ENCODE measurements around the gene SORBS1. TPM values are rescaled to one million over a fixed set of nuclear protein-coding genes. Genes with fewer than 3 reads are reported as not detected.

The SORBS1 gene
- total RNA-seq, 4 donors from 2014 or later: 120 to 1,051 (median 449) TPM

DNA sequence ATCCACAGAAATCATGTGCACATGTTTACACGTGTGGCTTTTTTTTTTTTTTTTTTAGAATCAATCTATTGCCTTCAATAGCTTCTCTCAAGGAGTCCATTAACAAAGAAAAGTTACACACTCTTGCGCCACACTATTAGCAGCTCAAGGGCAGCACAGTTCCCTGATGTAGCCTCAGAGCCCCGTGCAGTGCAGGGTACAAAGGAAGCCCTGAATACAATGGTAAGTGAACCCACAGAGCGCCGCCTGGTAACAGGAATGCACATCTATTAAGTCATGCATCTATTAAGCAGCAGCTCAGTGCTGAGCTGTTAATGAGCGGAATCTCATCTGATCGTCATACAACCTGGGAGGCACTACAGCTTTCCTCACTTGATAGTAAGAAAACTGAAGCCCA, 156.7 kb downstream of the SORBS1 start:
- TF ChIP-seq, protein P1, sequence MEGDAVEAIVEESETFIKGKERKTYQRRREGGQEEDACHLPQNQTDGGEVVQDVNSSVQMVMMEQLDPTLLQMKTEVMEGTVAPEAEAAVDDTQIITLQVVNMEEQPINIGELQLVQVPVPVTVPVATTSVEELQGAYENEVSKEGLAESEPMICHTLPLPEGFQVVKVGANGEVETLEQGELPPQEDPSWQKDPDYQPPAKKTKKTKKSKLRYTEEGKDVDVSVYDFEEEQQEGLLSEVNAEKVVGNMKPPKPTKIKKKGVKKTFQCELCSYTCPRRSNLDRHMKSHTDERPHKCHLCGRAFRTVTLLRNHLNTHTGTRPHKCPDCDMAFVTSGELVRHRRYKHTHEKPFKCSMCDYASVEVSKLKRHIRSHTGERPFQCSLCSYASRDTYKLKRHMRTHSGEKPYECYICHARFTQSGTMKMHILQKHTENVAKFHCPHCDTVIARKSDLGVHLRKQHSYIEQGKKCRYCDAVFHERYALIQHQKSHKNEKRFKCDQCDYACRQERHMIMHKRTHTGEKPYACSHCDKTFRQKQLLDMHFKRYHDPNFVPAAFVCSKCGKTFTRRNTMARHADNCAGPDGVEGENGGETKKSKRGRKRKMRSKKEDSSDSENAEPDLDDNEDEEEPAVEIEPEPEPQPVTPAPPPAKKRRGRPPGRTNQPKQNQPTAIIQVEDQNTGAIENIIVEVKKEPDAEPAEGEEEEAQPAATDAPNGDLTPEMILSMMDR (IDR thresholded peaks at IDR 0.05): no peak
- no peak for DNase-seq (ENCODE audit: low spot score)
- no peak for ATAC-seq (ENCODE audit: low FRiP score)

GRCh38 chr10:95403700-95404461, 157.3 kb downstream of the SORBS1 start:
- no peak for ATAC-seq (ENCODE audit: low FRiP score)
- TF ChIP-seq, protein P1 (IDR thresholded peaks at IDR 0.05): no peak
- no peak for DNase-seq (ENCODE audit: low spot score)

- DNase-seq (ENCODE audit: low spot score) (no peak), ATAC-seq (ENCODE audit: low FRiP score) (no peak)
- TF ChIP-seq, protein P1 (IDR thresholded peaks at IDR 0.05): no peak
Observed at GRCh38 chr10:95401704-95402469, 159.3 kb downstream of the SORBS1 start.

DNA sequence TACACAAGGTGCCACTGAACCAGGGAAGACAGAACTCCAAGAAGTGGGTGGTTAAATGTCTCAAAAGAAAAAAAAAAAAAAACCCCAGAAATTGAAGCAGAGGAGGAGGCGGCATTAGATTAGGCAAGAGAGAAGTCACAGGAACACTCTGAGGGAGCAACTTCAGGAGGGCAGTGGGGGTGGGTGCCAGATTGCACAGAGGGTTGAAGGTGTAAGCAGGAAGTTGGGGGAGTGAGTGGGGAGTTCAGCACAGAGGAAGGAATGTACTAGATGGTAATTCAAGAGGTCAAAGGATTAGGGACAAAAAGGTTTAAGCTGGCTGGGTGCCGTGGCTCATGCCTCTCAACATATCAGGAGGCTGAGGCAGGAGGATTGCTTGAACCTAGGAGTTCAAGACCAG, 160.4 kb downstream of the SORBS1 start:
- no peak for DNase-seq (ENCODE audit: low spot score)
- TF ChIP-seq, protein P1 (IDR thresholded peaks at IDR 0.05): no peak
- ATAC-seq (ENCODE audit: low FRiP score): no peak

GRCh38 chr10:95399183-95399582, 162.0 kb downstream of the SORBS1 start:
- ATAC-seq (ENCODE audit: low FRiP score) (no peak), DNase-seq (ENCODE audit: low spot score) (no peak)
- TF ChIP-seq, protein P1 (IDR thresholded peaks at IDR 0.05): no peak

GRCh38 chr10:95397747-95398146, 163.4 kb downstream of the SORBS1 start:
- TF ChIP-seq, protein P1 (IDR thresholded peaks at IDR 0.05): no peak
- DNase-seq (ENCODE audit: low spot score) (no peak), ATAC-seq (ENCODE audit: low FRiP score) (no peak)

Data from omental fat pad (tissue), 4 donors.